ENCODE data around the gene ZBTB9.

ZBTB9 gene

GRCh38 chr6:33428224-33428965 lies 26.0 kb upstream of the ZBTB9 start:
- Histone ChIP-seq H4K5ac (ENCODE audit: low read length) (no peak overlapping the region), H2BK5ac (ENCODE audit: low read length) (no peak overlapping the region), H2BK120ac (ENCODE audit: low read depth, low read length) (no peak overlapping the region), H2BK15ac (replicated peaks; ENCODE audit: low read depth) (no peak overlapping the region), H3K56ac (ENCODE audit: low read length) (peak overlapping the region; percentile 93), H3K4ac (ENCODE audit: low read depth, low read length) (peak overlapping the region; percentile 67), H3K79me2 (ENCODE audit: control insufficient read depth, insufficient read depth, low read length) (peaks cover 41% of the 10 kb centered on the region), H4K8ac (ENCODE audit: low read depth, low read length) (no peak overlapping the region), H3K4me3 (ENCODE audit: low read length) (peak overlapping the region; percentile 24), H2AK5ac (ENCODE audit: low read length) (peak overlapping the region; percentile 88), H3K27ac (ENCODE audit: low read depth, low read length) (no peak overlapping the region), H3K79me1 (ENCODE audit: low read length) (peaks cover 32% of the 10 kb centered on the region), H3K36me3 (ENCODE audit: control insufficient read depth, insufficient read depth, low read length) (no peaks in the 10 kb centered on the region), H3K9ac (ENCODE audit: low read length) (peak overlapping the region; percentile 79), H3K23ac (ENCODE audit: low read length) (peak overlapping the region; percentile 91), H3K18ac (ENCODE audit: low read length) (peak overlapping the region; percentile 34), H3K4me2 (ENCODE audit: low read length) (peak overlapping the region; percentile 72), H3K27me3 (ENCODE audit: insufficient read depth, low read length, poor library complexity) (no peaks in the 10 kb centered on the region), H3K4me1 (ENCODE audit: control insufficient read depth, low read depth, low read length) (peaks cover 42% of the 10 kb centered on the region)
- WGBS (ENCODE audit: extremely low coverage, insufficient coverage, low lambda C conversion rate) = no CpG with 5 or more reads among the region's 33 CpGs
- DNase-seq = peak; percentile 83

- Histone ChIP-seq H4K8ac (ENCODE audit: low read depth, low read length) (no peak overlapping the region), H3K18ac (ENCODE audit: low read length) (no peak overlapping the region), H3K4me3 (ENCODE audit: low read length) (no peak overlapping the region), H4K5ac (ENCODE audit: low read length) (no peak overlapping the region), H3K27ac (ENCODE audit: low read depth, low read length) (no peak overlapping the region), H3K4ac (ENCODE audit: low read depth, low read length) (no peak overlapping the region), H3K36me3 (ENCODE audit: control insufficient read depth, insufficient read depth, low read length) (no peaks in the 10 kb centered on the region), H2BK15ac (replicated peaks; ENCODE audit: low read depth) (no peak overlapping the region), H3K79me2 (ENCODE audit: control insufficient read depth, insufficient read depth, low read length) (peaks cover 42% of the 10 kb centered on the region), H2BK120ac (ENCODE audit: low read depth, low read length) (no peak overlapping the region), H3K9ac (ENCODE audit: low read length) (peak overlapping the region; percentile 79), H2BK5ac (ENCODE audit: low read length) (no peak overlapping the region), H3K4me2 (ENCODE audit: low read length) (no peak overlapping the region), H3K27me3 (ENCODE audit: insufficient read depth, low read length, poor library complexity) (no peaks in the 10 kb centered on the region), H2AK5ac (ENCODE audit: low read length) (no peak overlapping the region), H3K4me1 (ENCODE audit: control insufficient read depth, low read depth, low read length) (peaks cover 42% of the 10 kb centered on the region), H3K79me1 (ENCODE audit: low read length) (peaks cover 29% of the 10 kb centered on the region), H3K23ac (ENCODE audit: low read length) (peak overlapping the region; percentile 38), H3K56ac (ENCODE audit: low read length) (peak overlapping the region; percentile 2)
- no peak for DNase-seq
- no CpG with 5 or more reads among the region's 5 CpGs for WGBS (ENCODE audit: extremely low coverage, insufficient coverage, low lambda C conversion rate)
Measured at GRCh38 chr6:33428966-33429749, 25.2 kb upstream of the ZBTB9 start.

- H3K4me2 ChIP-seq (ENCODE audit: low read length) = no peak overlapping the region
- H3K18ac ChIP-seq (ENCODE audit: low read length) = no peak overlapping the region
- H4K8ac ChIP-seq (ENCODE audit: low read depth, low read length) = no peak overlapping the region
- H3K36me3 ChIP-seq (ENCODE audit: control insufficient read depth, insufficient read depth, low read length) = no peaks in the 10 kb centered on the region
- no peak overlapping the region for H3K4me3 ChIP-seq (ENCODE audit: low read length)
- H3K4ac ChIP-seq (ENCODE audit: low read depth, low read length) = no peak overlapping the region
- peak overlapping the region; percentile 2 for H3K56ac ChIP-seq (ENCODE audit: low read length)
- H3K27ac ChIP-seq (ENCODE audit: low read depth, low read length) = no peak overlapping the region
- H3K23ac ChIP-seq (ENCODE audit: low read length) = peak overlapping the region; percentile 38
- peaks cover 29% of the 10 kb centered on the region for H3K79me1 ChIP-seq (ENCODE audit: low read length)
- no peak overlapping the region for H2BK5ac ChIP-seq (ENCODE audit: low read length)
- H3K4me1 ChIP-seq (ENCODE audit: control insufficient read depth, low read depth, low read length) = peaks cover 40% of the 10 kb centered on the region
- no peak for DNase-seq
- no peak overlapping the region for H2BK15ac ChIP-seq (replicated peaks; ENCODE audit: low read depth)
- peaks cover 43% of the 10 kb centered on the region for H3K79me2 ChIP-seq (ENCODE audit: control insufficient read depth, insufficient read depth, low read length)
- H2AK5ac ChIP-seq (ENCODE audit: low read length) = no peak overlapping the region
- no peak overlapping the region for H2BK120ac ChIP-seq (ENCODE audit: low read depth, low read length)
- H3K9ac ChIP-seq (ENCODE audit: low read length) = peak overlapping the region; percentile 11
- WGBS (ENCODE audit: extremely low coverage, insufficient coverage, low lambda C conversion rate) = no CpG with 5 or more reads among the region's 2 CpGs
- no peak overlapping the region for H4K5ac ChIP-seq (ENCODE audit: low read length)
- no peaks in the 10 kb centered on the region for H3K27me3 ChIP-seq (ENCODE audit: insufficient read depth, low read length, poor library complexity)
Measured at GRCh38 chr6:33429750-33430052, 24.7 kb upstream of the ZBTB9 start.

- peaks cover 35% of the 10 kb centered on the region for H3K4me1 ChIP-seq (ENCODE audit: control insufficient read depth, low read depth, low read length)
- peak overlapping the region; percentile 2 for H2AK5ac ChIP-seq (ENCODE audit: low read length)
- peaks cover 30% of the 10 kb centered on the region for H3K79me1 ChIP-seq (ENCODE audit: low read length)
- no peak overlapping the region for H3K18ac ChIP-seq (ENCODE audit: low read length)
- H2BK5ac ChIP-seq (ENCODE audit: low read length) = peak overlapping the region; percentile 52
- peak overlapping the region; percentile 98 for H3K27ac ChIP-seq (ENCODE audit: low read depth, low read length)
- no peak overlapping the region for H3K23ac ChIP-seq (ENCODE audit: low read length)
- H3K4me3 ChIP-seq (ENCODE audit: low read length) = no peak overlapping the region
- peaks cover 46% of the 10 kb centered on the region for H3K79me2 ChIP-seq (ENCODE audit: control insufficient read depth, insufficient read depth, low read length)
- H2BK120ac ChIP-seq (ENCODE audit: low read depth, low read length) = no peak overlapping the region
- peak overlapping the region; percentile 11 for H3K9ac ChIP-seq (ENCODE audit: low read length)
- no peak overlapping the region for H4K5ac ChIP-seq (ENCODE audit: low read length)
- H2BK15ac ChIP-seq (replicated peaks; ENCODE audit: low read depth) = no peak overlapping the region
- no peak overlapping the region for H3K4ac ChIP-seq (ENCODE audit: low read depth, low read length)
- no peak overlapping the region for H3K4me2 ChIP-seq (ENCODE audit: low read length)
- no peaks in the 10 kb centered on the region for H3K27me3 ChIP-seq (ENCODE audit: insufficient read depth, low read length, poor library complexity)
- H3K36me3 ChIP-seq (ENCODE audit: control insufficient read depth, insufficient read depth, low read length) = peaks cover 2% of the 10 kb centered on the region
- H4K8ac ChIP-seq (ENCODE audit: low read depth, low read length) = no peak overlapping the region
- no CpG with 5 or more reads among the region's 2 CpGs for WGBS (ENCODE audit: extremely low coverage, insufficient coverage, low lambda C conversion rate)
- H3K56ac ChIP-seq (ENCODE audit: low read length) = peak overlapping the region; percentile 70
- DNase-seq = no peak
Measured at GRCh38 chr6:33430334-33430733, 24.0 kb upstream of the ZBTB9 start.

GRCh38 chr6:33430991-33431879 lies 23.1 kb upstream of the ZBTB9 start:
- Histone ChIP-seq H3K4me3 (ENCODE audit: low read length) (peak overlapping the region; percentile 33), H4K5ac (ENCODE audit: low read length) (no peak overlapping the region), H2BK120ac (ENCODE audit: low read depth, low read length) (peak overlapping the region; percentile 39), H3K36me3 (ENCODE audit: control insufficient read depth, insufficient read depth, low read length) (peaks cover 9% of the 10 kb centered on the region), H3K27me3 (ENCODE audit: insufficient read depth, low read length, poor library complexity) (no peaks in the 10 kb centered on the region), H3K18ac (ENCODE audit: low read length) (peak overlapping the region; percentile 86), H2AK5ac (ENCODE audit: low read length) (peak overlapping the region; percentile 97), H3K4me1 (ENCODE audit: control insufficient read depth, low read depth, low read length) (peaks cover 35% of the 10 kb centered on the region), H2BK15ac (replicated peaks; ENCODE audit: low read depth) (peak overlapping the region; percentile 11), H4K8ac (ENCODE audit: low read depth, low read length) (peak overlapping the region; percentile 94), H3K27ac (ENCODE audit: low read depth, low read length) (peak overlapping the region; percentile 98), H2BK5ac (ENCODE audit: low read length) (peak overlapping the region; percentile 98), H3K79me2 (ENCODE audit: control insufficient read depth, insufficient read depth, low read length) (peaks cover 46% of the 10 kb centered on the region), H3K9ac (ENCODE audit: low read length) (peak overlapping the region; percentile 71), H3K79me1 (ENCODE audit: low read length) (peaks cover 33% of the 10 kb centered on the region), H3K23ac (ENCODE audit: low read length) (peak overlapping the region; percentile 69), H3K4ac (ENCODE audit: low read depth, low read length) (peak overlapping the region; percentile 87), H3K4me2 (ENCODE audit: low read length) (peak overlapping the region; percentile 71), H3K56ac (ENCODE audit: low read length) (peak overlapping the region; percentile 81)
- WGBS (ENCODE audit: extremely low coverage, insufficient coverage, low lambda C conversion rate) = no CpG with 5 or more reads among the region's 12 CpGs
- peak; percentile 98 for DNase-seq

Data from mesendoderm (in vitro differentiated cells).